HepG2 (cell line): ENCODE data around the gene DDX54.

Experiments
- CTCF ChIP-seq: sonication (generic); formaldehyde crosslinking; IDR thresholded peaks from 2 replicates; pipeline ENCODE4 v1.5.0; 2020; ENCODE audit warnings: mild to moderate bottlenecking, missing genetic modification reagents, moderate library complexity
- FOXK2 ChIP-seq: fragments of 450-650 bp; IDR thresholded peaks from 2 replicates; pipeline ENCODE4 v1.6.1; 2016
- HIC2 ChIP-seq: sonication (generic); formaldehyde crosslinking; IDR thresholded peaks from 2 replicates; pipeline ENCODE4 v1.9.0; 2022; ENCODE audit warnings: low read depth, missing genetic modification reagents
- HNRNPLL ChIP-seq: fragments of 200-400 bp; formaldehyde crosslinking; IDR thresholded peaks from 2 replicates; pipeline ENCODE4 v1.6.1; 2017; ENCODE audit warnings: mild to moderate bottlenecking, low read depth, low read length; ENCODE audit not compliant: poor library complexity, severe bottlenecking
- TCF12 ChIP-seq, 2 experiments: fragments of 450-650 bp in 1 of 2; sonication (generic) in 1 of 2; formaldehyde crosslinking in 1 of 2; IDR thresholded peaks; 2 replicates each; pipeline versions ENCODE4 v1.6.1 to v1.8.0; 2017 to 2022; ENCODE audit warnings: antibody characterized with exemption in 1 of 2, mild to moderate bottlenecking in 1 of 2, missing genetic modification reagents in 1 of 2, moderate library complexity in 1 of 2

GRCh38 chr12:113169697-113170096 lies 15.6 kb downstream of the DDX54 start:
- TF ChIP-seq CTCF (CRISPR knock-in tag) (no peak), TCF12 (IDR thresholded peaks at IDR 0.05) (no peak), TCF12 (CRISPR knock-in tag; IDR thresholded peaks at IDR 0.05) (no peak), HNRNPLL (no peak), HIC2 (CRISPR knock-in tag) (no peak), FOXK2 (no peak)
